ENCODE results near the gene C11orf86. TPM values are rescaled to one million over a fixed set of nuclear protein-coding genes. Genes with fewer than 3 reads are reported as not detected.

The C11orf86 gene
- total RNA-seq, 1 donor from 2014 or later: not detected

DNA sequence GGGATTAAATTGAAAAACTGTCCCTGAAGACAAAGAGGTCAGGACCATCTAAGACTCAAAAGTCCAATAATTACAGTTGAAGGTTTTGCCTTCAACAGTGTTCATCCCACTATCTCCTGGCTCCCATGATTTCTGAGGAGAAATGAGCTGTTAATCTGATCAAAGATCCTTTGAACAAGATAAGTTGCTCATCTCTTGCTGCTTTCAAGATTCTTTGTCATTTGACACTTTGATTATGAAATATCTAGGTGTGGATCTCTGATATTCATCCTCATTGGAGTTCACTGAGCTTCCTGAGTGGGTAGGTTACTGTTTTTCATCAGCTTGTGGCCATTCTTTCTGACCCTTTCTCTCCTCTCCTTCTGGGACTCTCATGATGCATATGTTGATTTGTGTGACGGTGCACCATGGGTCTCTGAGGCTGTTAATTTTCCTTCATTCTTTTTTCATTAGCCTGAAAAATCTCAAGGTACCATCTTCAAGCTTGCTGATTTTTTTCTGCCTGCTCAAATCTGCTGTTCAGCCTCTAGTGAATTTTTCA is 37.8 kb upstream of the C11orf86 start:
- TF ChIP-seq, protein P1, sequence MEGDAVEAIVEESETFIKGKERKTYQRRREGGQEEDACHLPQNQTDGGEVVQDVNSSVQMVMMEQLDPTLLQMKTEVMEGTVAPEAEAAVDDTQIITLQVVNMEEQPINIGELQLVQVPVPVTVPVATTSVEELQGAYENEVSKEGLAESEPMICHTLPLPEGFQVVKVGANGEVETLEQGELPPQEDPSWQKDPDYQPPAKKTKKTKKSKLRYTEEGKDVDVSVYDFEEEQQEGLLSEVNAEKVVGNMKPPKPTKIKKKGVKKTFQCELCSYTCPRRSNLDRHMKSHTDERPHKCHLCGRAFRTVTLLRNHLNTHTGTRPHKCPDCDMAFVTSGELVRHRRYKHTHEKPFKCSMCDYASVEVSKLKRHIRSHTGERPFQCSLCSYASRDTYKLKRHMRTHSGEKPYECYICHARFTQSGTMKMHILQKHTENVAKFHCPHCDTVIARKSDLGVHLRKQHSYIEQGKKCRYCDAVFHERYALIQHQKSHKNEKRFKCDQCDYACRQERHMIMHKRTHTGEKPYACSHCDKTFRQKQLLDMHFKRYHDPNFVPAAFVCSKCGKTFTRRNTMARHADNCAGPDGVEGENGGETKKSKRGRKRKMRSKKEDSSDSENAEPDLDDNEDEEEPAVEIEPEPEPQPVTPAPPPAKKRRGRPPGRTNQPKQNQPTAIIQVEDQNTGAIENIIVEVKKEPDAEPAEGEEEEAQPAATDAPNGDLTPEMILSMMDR (conservative IDR thresholded peaks at IDR 0.05; ENCODE audit: low read depth, low read length): no peak
- H3K4me3 ChIP-seq (ENCODE audit: low read depth, low read length): no peak overlapping the region
- no peak for DNase-seq (ENCODE audit: low read depth)

GRCh38 chr11:66938582-66939135 is 36.4 kb upstream of the C11orf86 start:
- DNase-seq (ENCODE audit: low read depth): no peak
- H3K4me3 ChIP-seq (ENCODE audit: low read depth, low read length): no peak overlapping the region
- TF ChIP-seq, protein P1 (conservative IDR thresholded peaks at IDR 0.05; ENCODE audit: low read depth, low read length): no peak

DNA sequence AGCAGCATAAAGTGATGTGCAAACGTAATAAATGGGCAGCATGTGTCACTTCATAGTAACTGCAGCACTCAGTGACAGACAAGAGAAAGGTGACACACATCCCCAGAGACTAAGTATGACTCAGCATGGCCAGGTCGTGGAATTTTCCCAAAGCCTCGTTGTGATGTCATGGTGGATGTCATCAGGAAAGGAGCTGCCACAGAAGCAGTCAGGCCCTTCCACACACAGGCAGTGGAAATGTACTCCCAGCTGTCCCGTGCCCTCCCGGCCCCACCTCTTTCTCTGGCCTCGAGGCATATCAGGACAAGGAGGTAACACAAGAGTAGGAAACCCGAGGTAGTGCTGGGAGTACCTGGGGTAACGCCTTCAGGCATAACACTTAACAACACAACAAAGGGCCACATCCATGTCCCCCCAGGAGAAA is 25.0 kb upstream of the C11orf86 start:
- no peak overlapping the region for H3K4me3 ChIP-seq (ENCODE audit: low read depth, low read length)
- DNase-seq (ENCODE audit: low read depth): peak; percentile 80
- TF ChIP-seq, protein P1 (conservative IDR thresholded peaks at IDR 0.05; ENCODE audit: low read depth, low read length): no peak

DNA sequence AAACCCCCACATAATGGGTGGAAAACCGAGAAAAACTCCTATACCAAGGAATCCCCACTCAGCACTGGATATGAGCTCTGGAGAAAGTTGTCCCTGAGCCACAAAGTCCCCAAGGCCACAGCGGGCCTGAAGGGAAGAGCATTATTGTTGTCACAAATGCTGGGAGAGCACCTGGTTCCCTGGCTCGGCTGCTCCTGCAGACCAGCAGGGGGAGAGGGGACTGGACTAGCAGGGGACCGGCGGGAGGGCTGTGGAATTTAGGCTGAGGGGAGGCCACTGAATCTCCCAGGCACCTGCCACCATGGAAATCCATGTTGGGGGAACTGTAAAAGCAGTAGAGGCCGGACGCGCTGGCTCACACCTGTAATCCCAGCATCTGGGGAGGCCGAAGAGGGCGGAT is 24.0 kb upstream of the C11orf86 start:
- TF ChIP-seq, protein P1 (conservative IDR thresholded peaks at IDR 0.05; ENCODE audit: low read depth, low read length): no peak
- no peak for DNase-seq (ENCODE audit: low read depth)
- H3K4me3 ChIP-seq (ENCODE audit: low read depth, low read length): no peak overlapping the region

DNA sequence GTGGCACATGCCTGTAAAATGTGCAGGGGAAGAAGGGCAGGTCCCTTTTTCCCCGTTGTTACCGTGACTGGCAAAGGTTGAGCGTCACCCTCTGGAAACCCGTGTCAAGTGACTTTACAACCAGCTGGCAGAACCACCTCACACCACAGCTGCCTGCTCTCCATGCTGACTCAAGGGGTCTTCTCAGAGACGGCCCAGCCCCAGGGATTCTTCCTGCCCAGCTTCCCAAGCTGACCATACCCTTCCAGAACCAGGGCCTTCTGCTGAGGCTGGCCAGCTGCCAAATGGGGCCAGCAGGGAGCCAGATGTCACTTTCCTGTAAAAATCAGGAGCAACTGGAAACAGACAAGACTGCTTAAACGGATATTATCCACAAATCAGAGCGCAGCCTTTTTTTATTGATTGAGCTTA is 23.2 kb upstream of the C11orf86 start:
- TF ChIP-seq, protein P1 (conservative IDR thresholded peaks at IDR 0.05; ENCODE audit: low read depth, low read length): no peak
- H3K4me3 ChIP-seq (ENCODE audit: low read depth, low read length): no peak overlapping the region
- DNase-seq (ENCODE audit: low read depth): no peak

DNA sequence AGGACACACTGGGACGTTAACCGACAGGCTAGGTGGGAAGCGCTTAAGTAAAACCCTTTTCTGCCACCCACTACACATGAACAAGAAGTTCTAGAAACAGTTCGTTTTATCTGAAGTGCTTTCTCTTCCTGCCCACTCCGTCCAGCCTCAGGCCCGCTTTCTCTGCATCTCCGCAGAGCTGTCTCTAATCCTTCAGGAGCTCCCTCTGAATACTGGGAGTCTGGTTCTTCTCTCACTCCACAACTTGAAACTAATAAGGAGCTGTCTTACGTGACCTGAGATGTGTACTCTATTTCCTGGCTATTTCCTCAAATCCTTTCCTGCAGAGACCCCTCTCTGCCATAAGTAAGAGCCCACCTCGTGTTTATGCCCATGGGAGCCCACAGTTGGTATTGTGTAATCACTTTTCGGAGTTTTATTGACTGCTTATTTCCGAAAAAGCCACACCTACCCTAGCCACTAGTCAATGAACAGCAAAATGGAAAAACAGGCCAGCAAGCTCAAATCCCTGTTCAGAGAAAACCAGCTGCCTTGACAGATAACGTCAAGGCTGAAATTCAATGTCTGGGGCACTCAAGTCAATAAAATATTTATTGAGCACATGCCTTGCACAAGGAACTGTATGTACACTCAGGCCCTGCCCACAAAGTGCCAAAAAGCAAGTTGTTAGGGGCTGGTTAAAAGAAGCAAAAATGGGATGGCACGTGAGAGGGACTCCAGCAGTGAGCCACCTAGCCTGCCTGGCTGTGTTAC is 21.8 kb upstream of the C11orf86 start:
- DNase-seq (ENCODE audit: low read depth): no peak
- H3K4me3 ChIP-seq (ENCODE audit: low read depth, low read length): no peak overlapping the region
- TF ChIP-seq, protein P1 (conservative IDR thresholded peaks at IDR 0.05; ENCODE audit: low read depth, low read length): no peak
